Karpas-422 (cell line): ENCODE data around the gene SLC7A10. TPM values are rescaled to one million over a fixed set of nuclear protein-coding genes. Genes with fewer than 3 reads are reported as not detected.

Experiments used
- DNase-seq: peaks from one replicate; pipeline ENCODE4 v3.0.0-alpha.2; 2015
- H2AFZ ChIP-seq: fragments of 200-600 bp; sonication (generic); 2 replicates; pipeline ENCODE4 v1.6.1; 2014; ENCODE audit warnings: antibody characterized with exemption, low read length, mixed read lengths
- H3K27ac ChIP-seq: fragments of 200-600 bp; sonication (generic); 2 replicates; pipeline ENCODE4 v1.5.1; 2014; ENCODE audit warnings: mild to moderate bottlenecking, low read length, moderate library complexity
- H3K27me3 ChIP-seq: fragments of 200-600 bp; sonication (generic); 2 replicates; pipeline ENCODE4 v1.6.1; 2014; ENCODE audit warnings: low read length, mixed read lengths
- H3K36me3 ChIP-seq: fragments of 200-600 bp; sonication (generic); 2 replicates; pipeline ENCODE4 v1.6.1; 2014; ENCODE audit warnings: low read length, mixed read lengths; ENCODE audit not compliant: insufficient read depth
- H3K4me1 ChIP-seq: fragments of 200-600 bp; sonication (generic); 2 replicates; pipeline ENCODE4 v1.6.1; 2014; ENCODE audit warnings: mild to moderate bottlenecking, low read length, mixed read lengths
- H3K4me2 ChIP-seq: fragments of 200-600 bp; sonication (generic); 2 replicates; pipeline ENCODE4 v1.6.1; 2014; ENCODE audit warnings: low read length, low read depth, mild to moderate bottlenecking; ENCODE audit not compliant: poor library complexity, severe bottlenecking
- H3K4me3 ChIP-seq: fragments of 200-600 bp; sonication (generic); 2 replicates; pipeline ENCODE4 v1.5.1; 2014; ENCODE audit warnings: mild to moderate bottlenecking, antibody characterized with exemption, low read length, mixed read lengths
- H3K79me2 ChIP-seq: fragments of 200-600 bp; sonication (generic); 2 replicates; pipeline ENCODE4 v1.6.1; 2014; ENCODE audit warnings: mild to moderate bottlenecking, low read length, mixed read lengths
- H3K9ac ChIP-seq: fragments of 200-600 bp; sonication (generic); 2 replicates; pipeline ENCODE4 v1.6.0; 2014; ENCODE audit warnings: low read length
- H3K9me2 ChIP-seq: fragments of 200-600 bp; sonication (generic), shearing (Covaris generic); replicated peaks from 2 replicates; pipeline ENCODE4 v1.6.0; 2014; ENCODE audit warnings: mild to moderate bottlenecking, low read length, moderate library complexity; ENCODE audit not compliant: insufficient read depth
- H3K9me3 ChIP-seq: fragments of 300-700, 200-600 bp; sonication (generic); 2 replicates; pipeline ENCODE4 v1.6.1; 2014; ENCODE audit warnings: low read length, mixed read lengths
- H4K20me1 ChIP-seq: fragments of 200-600 bp; sonication (generic); 2 replicates; pipeline ENCODE4 v1.6.1; 2014; ENCODE audit warnings: mild to moderate bottlenecking, antibody characterized with exemption, low read length, low read depth; ENCODE audit not compliant: insufficient read depth
- total RNA-seq: library from RNA; depleted of rRNA; stranded (reverse); fragments of >200 nt; shearing (Covaris generic); gene quantifications from 2 replicates; pipeline ENCODE4 v1.2.3, GENCODE V29; 2014; ENCODE audit warnings: low replicate concordance

The SLC7A10 gene
- total RNA-seq, 1 experiment from 2014 or later, result not detected

DNA sequence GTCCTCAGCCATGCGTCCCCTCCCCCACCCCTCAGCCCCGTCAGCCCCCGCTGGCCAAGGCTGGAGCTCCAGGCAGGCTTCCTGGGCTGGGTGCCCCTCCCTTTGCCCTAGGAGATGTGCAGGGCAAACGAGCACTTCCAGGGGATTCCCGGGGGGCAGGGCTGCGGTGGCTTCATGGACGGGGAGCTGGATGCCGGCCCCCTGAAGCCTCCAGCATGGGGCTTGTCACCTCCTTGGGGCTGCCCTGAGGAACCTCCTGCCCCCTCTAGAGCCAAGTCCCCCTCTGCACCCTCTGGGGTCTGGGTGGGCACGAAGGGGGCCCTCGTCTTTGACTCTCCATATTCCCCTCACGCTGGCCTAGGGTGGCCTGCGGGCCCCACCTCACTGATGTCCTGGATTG is 25.4 kb upstream of the SLC7A10 start:
- Histone ChIP-seq H3K9me2 (no peaks in the 10 kb centered on the region), H3K27me3 (no peaks in the 10 kb centered on the region), H3K79me2 (no peaks in the 10 kb centered on the region), H3K4me2 (no peak overlapping the region), H2AFZ (no peak overlapping the region), H3K9ac (no peak overlapping the region), H3K4me1 (no peaks in the 10 kb centered on the region), H3K9me3 (peaks cover 9% of the 10 kb centered on the region), H3K27ac (no peak overlapping the region), H3K4me3 (no peak overlapping the region), H3K36me3 (no peaks in the 10 kb centered on the region), H4K20me1 (no peaks in the 10 kb centered on the region)
- DNase-seq, result no peak

DNA sequence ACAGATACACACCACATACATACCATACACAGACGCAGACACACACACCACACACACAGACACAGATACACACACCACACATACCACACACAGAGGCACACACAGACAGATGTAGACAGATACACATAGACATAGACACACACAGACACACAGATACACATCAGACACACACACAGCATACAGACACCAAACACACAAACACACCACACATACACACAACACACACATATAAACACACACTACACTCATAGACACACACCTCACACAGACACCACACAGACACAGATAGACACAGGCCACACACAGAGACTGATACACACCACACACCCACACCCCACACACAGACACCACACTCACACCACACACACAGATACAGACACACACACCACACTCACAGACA is 24.9 kb upstream of the SLC7A10 start:
- Histone ChIP-seq H3K27ac (no peak overlapping the region), H3K4me2 (no peak overlapping the region), H3K9me3 (peaks cover 13% of the 10 kb centered on the region), H3K27me3 (no peaks in the 10 kb centered on the region), H2AFZ (no peak overlapping the region), H3K9me2 (no peaks in the 10 kb centered on the region), H3K4me3 (no peak overlapping the region), H3K79me2 (no peaks in the 10 kb centered on the region), H3K36me3 (no peaks in the 10 kb centered on the region), H3K4me1 (no peaks in the 10 kb centered on the region), H4K20me1 (no peaks in the 10 kb centered on the region), H3K9ac (no peak overlapping the region)
- DNase-seq, result no peak

DNA sequence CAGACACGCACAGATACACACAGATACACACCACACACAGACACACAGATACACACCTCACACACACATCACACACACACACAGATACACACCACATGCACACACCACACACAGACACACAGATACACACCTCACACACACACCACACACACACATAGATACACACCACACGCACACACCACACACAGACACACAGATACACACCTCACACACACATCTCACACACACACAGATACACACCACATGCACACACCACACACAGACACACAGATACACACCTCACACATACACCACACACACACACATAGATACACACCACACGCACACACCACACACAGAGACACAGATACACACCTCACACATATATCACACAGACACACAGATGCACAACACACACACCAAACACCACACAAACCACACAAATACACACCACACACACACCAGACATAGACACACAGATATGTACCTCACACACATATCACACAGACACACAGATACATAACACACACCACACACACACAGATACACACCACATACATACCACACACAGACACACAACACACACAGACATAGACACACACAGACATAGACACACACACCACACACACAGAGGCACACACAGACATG is 24.2 kb upstream of the SLC7A10 start:
- H3K27ac ChIP-seq, result no peak overlapping the region
- H3K4me3 ChIP-seq, result no peak overlapping the region
- no peak for DNase-seq
- H3K9ac ChIP-seq, result no peak overlapping the region
- H3K27me3 ChIP-seq, result no peaks in the 10 kb centered on the region
- no peaks in the 10 kb centered on the region for H3K36me3 ChIP-seq
- no peaks in the 10 kb centered on the region for H3K79me2 ChIP-seq
- no peak overlapping the region for H2AFZ ChIP-seq
- H4K20me1 ChIP-seq, result no peaks in the 10 kb centered on the region
- H3K9me3 ChIP-seq, result peaks cover 13% of the 10 kb centered on the region
- no peaks in the 10 kb centered on the region for H3K4me1 ChIP-seq
- no peaks in the 10 kb centered on the region for H3K9me2 ChIP-seq
- no peak overlapping the region for H3K4me2 ChIP-seq

DNA sequence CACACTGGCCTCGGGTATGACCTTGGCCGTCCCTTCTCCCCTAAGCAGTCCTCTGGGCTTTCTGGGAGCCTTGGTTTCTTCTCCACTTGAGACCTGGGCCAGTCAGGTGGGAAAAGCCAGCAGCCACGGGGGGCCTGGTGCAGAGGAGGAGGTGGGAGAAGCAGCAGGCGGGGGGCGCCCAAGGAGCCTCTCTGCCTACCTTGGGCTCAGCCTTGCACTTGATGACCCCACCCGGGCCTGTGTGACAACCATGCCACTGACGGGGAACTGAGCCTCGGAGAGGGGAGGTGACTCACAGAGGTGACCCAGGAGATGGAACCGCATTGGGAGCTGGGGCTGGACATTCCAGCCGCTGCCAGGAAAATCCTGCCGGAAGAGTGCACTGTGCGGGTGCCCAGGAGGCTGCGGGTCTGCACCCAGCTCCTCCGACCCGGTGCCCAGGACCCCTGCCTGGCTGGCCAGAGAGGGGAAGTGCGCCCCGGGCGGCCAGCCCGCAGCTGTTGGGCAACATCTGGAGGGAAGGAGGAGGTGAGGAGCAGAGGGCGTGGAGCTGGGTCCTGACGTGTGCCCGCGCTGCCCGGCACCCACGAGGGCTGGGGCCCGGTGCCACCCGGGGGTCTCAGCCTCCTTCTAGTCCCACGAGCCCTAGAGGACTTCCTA is 23.4 kb upstream of the SLC7A10 start:
- no peaks in the 10 kb centered on the region for H3K79me2 ChIP-seq
- H4K20me1 ChIP-seq, result no peaks in the 10 kb centered on the region
- no peak overlapping the region for H2AFZ ChIP-seq
- no peaks in the 10 kb centered on the region for H3K27me3 ChIP-seq
- no peaks in the 10 kb centered on the region for H3K4me1 ChIP-seq
- no peaks in the 10 kb centered on the region for H3K36me3 ChIP-seq
- no peak for DNase-seq
- no peak overlapping the region for H3K4me3 ChIP-seq
- H3K9ac ChIP-seq, result no peak overlapping the region
- H3K27ac ChIP-seq, result no peak overlapping the region
- peaks cover 13% of the 10 kb centered on the region for H3K9me3 ChIP-seq
- no peak overlapping the region for H3K4me2 ChIP-seq
- H3K9me2 ChIP-seq, result no peaks in the 10 kb centered on the region

DNA sequence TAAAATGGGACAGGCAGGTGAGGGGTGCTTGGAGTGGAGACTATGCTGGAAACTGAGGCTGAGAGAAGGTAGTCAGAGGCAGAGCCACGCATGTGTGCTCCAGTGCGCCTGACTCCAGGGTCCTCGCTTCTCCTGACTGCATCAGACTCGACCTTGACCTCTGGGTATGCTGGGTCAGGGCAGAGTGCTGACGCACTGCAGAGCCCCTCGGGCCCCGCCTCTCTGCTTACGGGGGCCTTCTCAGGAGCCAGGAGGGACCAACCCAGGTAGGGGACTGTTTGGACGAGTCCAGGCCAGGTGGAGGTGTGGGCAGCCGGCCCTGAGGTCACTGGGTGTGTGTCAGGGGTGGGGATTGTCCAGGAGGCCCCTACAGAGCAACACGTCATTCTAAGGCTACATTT is 22.9 kb upstream of the SLC7A10 start:
- H2AFZ ChIP-seq, result no peak overlapping the region
- H3K27ac ChIP-seq, result no peak overlapping the region
- H4K20me1 ChIP-seq, result no peaks in the 10 kb centered on the region
- H3K36me3 ChIP-seq, result no peaks in the 10 kb centered on the region
- H3K9me3 ChIP-seq, result peaks cover 13% of the 10 kb centered on the region
- no peaks in the 10 kb centered on the region for H3K4me1 ChIP-seq
- H3K27me3 ChIP-seq, result no peaks in the 10 kb centered on the region
- H3K4me3 ChIP-seq, result no peak overlapping the region
- no peaks in the 10 kb centered on the region for H3K9me2 ChIP-seq
- H3K4me2 ChIP-seq, result no peak overlapping the region
- no peak for DNase-seq
- H3K79me2 ChIP-seq, result no peaks in the 10 kb centered on the region
- H3K9ac ChIP-seq, result no peak overlapping the region

DNA sequence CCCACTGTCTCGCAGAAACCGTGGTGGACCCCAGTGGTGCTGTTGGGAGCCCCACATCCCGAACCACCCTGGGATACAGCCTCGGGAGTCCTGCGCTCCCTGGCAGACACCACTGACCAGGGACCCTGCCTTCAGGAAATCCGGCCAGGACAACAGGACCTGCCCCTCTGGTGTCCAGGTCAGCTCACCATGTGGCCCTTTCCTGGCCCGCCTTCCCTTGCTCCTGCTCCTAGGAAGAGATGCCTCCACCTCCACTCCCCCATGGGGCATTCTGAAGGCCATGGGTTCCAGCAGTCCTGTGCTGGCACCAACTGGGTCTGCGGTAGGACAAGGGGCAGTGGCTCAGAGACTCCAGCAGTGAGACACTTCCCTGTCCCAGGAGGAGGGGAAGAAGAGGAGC is 22.5 kb upstream of the SLC7A10 start:
- Histone ChIP-seq H3K9ac (no peak overlapping the region), H3K79me2 (no peaks in the 10 kb centered on the region), H3K4me3 (no peak overlapping the region), H2AFZ (no peak overlapping the region), H3K4me1 (no peaks in the 10 kb centered on the region), H4K20me1 (no peaks in the 10 kb centered on the region), H3K9me3 (peaks cover 13% of the 10 kb centered on the region), H3K9me2 (no peaks in the 10 kb centered on the region), H3K27me3 (no peaks in the 10 kb centered on the region), H3K4me2 (no peak overlapping the region), H3K36me3 (no peaks in the 10 kb centered on the region), H3K27ac (no peak overlapping the region)
- no peak for DNase-seq

DNA sequence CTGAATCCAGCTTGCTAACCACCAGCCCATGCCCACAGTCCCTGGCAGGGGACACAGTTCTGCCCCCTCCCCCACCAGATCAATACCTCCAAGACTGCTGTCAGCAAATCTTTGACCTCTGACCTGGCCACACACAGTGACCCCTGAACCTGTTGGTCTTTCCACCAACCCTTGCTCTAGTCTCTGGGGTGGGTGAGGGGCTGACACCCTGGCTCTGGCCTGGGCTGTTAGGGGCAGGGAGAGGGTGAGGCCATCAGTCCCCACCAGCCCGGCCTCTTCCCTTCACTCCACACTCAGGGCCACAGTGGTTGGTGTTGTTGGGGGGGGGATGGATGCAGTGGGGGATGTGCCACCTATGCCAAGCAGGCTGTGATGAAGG is 21.8 kb upstream of the SLC7A10 start:
- H3K9me3 ChIP-seq, result peaks cover 13% of the 10 kb centered on the region
- H3K79me2 ChIP-seq, result no peaks in the 10 kb centered on the region
- no peaks in the 10 kb centered on the region for H3K36me3 ChIP-seq
- no peak for DNase-seq
- H2AFZ ChIP-seq, result no peak overlapping the region
- no peak overlapping the region for H3K4me3 ChIP-seq
- H3K27me3 ChIP-seq, result no peaks in the 10 kb centered on the region
- H3K4me2 ChIP-seq, result no peak overlapping the region
- no peak overlapping the region for H3K27ac ChIP-seq
- H4K20me1 ChIP-seq, result no peaks in the 10 kb centered on the region
- no peak overlapping the region for H3K9ac ChIP-seq
- H3K4me1 ChIP-seq, result no peaks in the 10 kb centered on the region
- H3K9me2 ChIP-seq, result no peaks in the 10 kb centered on the region

DNA sequence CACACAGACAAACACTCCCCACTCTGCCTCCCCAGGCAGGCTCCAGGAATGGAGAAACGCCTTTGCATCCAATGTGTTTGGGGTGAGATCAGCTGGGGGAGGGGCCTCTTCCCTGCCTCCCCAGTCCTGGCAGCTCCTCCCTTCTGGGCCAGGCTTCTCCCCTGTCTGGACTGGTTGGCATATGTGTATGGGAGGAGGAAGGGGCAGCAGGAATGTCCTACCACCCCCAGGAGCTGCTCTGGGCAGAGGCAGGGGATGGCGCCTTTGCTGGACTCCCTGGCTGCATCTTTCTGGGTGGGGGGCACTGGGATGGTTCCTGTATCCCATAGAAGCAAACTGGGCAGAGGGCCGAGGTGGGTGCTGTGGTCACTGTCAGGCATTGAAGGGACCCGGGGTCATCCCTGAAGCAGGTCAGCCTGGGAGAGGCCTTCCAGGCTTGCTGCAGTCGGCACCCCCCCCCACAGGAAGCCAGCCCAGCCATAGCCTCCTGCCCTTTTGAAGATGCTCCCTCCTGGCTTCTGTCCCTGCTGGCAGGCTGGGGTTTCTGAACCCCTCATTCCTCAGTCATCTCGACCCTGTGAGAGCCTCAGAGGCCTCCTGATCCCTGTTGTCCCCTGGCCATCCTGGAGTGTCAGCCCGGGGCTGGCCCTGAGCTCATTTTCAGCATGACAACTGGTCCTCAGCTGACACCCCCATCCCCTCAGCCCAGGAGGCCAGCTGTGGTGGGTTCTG is 21.2 kb upstream of the SLC7A10 start:
- no peaks in the 10 kb centered on the region for H3K9me2 ChIP-seq
- H3K27me3 ChIP-seq, result no peaks in the 10 kb centered on the region
- no peak overlapping the region for H3K4me3 ChIP-seq
- H3K9me3 ChIP-seq, result peaks cover 13% of the 10 kb centered on the region
- H3K27ac ChIP-seq, result no peak overlapping the region
- H3K36me3 ChIP-seq, result no peaks in the 10 kb centered on the region
- H2AFZ ChIP-seq, result no peak overlapping the region
- H3K9ac ChIP-seq, result no peak overlapping the region
- no peaks in the 10 kb centered on the region for H4K20me1 ChIP-seq
- no peaks in the 10 kb centered on the region for H3K4me1 ChIP-seq
- no peak for DNase-seq
- H3K79me2 ChIP-seq, result no peaks in the 10 kb centered on the region
- H3K4me2 ChIP-seq, result no peak overlapping the region
